Heart left ventricle (tissue), 13 donors: ENCODE measurements around the gene HMG20B.

Experiments
- CTCF ChIP-seq, 12 donors: fragments of 200-600 bp; sonication (generic) in 4 of 12; IDR thresholded peaks; one replicate each; pipeline versions ENCODE4 v1.5.0 to v1.8.0; 2018 to 2022; ENCODE audit warnings: antibody characterized with exemption in 12 of 12, mild to moderate bottlenecking in 5 of 12
- POLR2A ChIP-seq, 2 donors: fragments of 450-650 bp; IDR thresholded peaks; one replicate each; pipeline ENCODE4 v1.6.1; 2017; ENCODE audit warnings: antibody characterized with exemption in 2 of 2, mild to moderate bottlenecking in 2 of 2, moderate library complexity in 2 of 2
- donor health status: ischemic (EF 13 %, LVEDD 7.1; RV severe dilation, severe dysfunction).
- donor health status: DM: no; HTN: yes; CAD: no.
- donor health status: DM: no; HTN: no; CAD: no.
- donor health status: ischemic (EF 25% LVEDD 6.9; RV normal size, moderate dysfunction).
- donor health status: ischemic (EF 25% LVEDD 5.7; RV mildly dilated, moderate dysfunction).
- donor health status: ischemic (EF 35%, LVEDD 5.7; RV mildly dilated, moderate dysfunction).
- donor health status: nonischemic (EF 11% LVEDD 7.7; RV severe dilation, severe dysfunction).
- donor health status: DM: yes; HTN: yes; CAD: no.
- donor health status: PGD.
- donor health status: ischemic (EF 29% LVEDD 5.4; RV normal size, mild dysfunction).
- donor health status: nonischemic (EF 23%, LVEDD 6.1; RV moderate dilation, normal function).

DNA sequence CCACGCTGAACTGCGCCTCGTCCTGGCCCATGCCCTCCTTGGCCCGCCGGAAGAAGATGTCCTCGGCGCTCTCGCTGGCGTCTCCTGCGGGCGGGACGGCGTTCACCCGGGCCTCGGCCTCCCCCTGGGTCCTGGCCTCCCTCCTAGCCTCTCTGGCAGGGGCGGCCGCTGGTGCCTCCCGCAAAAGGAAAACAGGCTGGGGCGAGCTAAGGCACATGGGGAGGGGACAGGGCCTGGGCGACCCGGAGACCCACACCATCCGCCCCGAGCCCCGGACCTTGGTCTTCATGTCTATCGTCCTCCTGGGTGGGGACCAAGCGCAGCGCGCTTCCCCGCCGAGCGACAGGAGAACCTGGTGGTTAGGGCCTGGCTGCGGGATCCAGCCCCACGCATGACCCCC, 39.6 kb downstream of the HMG20B start:
- TF ChIP-seq CTCF (IDR thresholded peaks at IDR 0.05) (no peak), POLR2A (IDR thresholded peaks at IDR 0.05) (no peak)
